ENCODE results near the gene GABBR2.

GABBR2 gene

DNA sequence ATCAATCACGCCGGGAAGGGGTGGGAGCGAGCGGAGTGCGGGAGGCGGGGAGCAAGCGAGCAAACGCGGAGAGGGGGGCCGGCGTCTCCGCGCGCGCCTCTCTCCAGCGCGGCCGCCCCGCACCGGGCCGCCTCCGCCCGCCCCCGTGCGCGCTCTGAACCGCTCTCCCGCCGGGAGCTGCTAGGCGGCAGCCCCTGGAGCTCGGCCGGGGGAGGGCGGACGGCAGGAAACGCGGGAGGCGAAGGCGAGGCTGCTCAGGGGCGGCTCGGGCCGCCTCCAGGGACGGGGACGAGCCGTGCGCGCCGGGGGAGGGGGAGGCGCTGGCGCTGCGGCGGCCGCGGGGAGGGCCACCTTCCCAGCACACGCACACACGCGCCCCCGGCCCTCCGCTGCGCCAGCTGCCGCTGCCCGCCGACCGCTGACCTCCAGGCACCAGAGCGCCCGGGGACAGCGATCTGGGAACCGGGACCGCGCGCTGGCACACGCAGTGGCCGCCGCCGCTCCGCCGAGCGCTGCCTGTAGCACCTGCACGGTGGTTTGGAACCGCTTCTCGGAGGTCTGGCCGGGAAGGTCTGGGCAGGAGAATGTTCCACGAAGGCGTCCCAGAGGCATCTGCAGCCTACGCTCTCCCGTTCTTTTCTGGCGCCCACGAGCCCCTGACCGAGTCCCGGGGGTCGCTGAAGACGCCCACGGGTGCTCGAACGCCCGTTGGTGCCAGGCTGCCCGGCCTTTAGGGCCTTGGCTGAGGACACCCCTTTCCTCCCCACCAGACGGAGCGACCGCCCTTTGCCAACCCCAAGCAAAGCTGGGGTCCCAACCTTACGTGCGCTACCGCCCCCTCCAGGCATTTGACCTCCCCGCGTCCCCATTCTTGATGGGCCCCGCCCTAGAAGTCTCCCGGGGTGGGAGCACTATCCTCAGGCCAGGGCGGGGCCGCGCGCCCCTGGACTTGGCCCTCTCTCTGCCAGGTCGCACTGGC, at the start of gene GABBR2:
Gene GABBR2 (minus strand): TSS at position 3 of the 979 bp plus-strand sequence. CDS start 198 bp downstream, outside the sequence.
- no peak for DNase-seq

- DNase-seq = no peak
Measured at GRCh38 chr9:98755006-98755618, 46.4 kb upstream of the GABBR2 start.

DNA sequence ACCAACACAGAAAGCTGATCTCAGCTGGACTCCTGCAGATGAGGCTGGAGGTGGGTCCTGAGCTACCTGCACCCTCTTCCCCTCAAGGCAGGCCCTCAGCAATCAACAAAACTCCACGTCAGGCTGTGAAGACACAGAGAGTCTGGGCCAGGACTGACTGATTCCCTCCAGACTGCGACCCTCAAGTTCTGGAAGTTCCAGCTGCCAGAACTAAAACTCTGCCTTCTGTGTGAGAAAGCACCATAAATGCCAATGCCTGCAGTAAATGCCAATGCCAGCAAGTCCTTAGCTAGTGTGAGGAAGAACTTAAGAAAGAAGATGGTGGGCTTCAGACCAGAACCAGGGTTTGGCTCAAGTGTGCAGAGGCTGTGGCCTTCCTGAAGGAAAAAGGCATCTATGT, 42.5 kb upstream of the GABBR2 start:
- no peak for DNase-seq

- no peak for DNase-seq
Measured at GRCh38 chr9:98750364-98751060, 41.8 kb upstream of the GABBR2 start.

- DNase-seq = no peak
Measured at GRCh38 chr9:98747476-98747875, 38.7 kb upstream of the GABBR2 start.

DNA sequence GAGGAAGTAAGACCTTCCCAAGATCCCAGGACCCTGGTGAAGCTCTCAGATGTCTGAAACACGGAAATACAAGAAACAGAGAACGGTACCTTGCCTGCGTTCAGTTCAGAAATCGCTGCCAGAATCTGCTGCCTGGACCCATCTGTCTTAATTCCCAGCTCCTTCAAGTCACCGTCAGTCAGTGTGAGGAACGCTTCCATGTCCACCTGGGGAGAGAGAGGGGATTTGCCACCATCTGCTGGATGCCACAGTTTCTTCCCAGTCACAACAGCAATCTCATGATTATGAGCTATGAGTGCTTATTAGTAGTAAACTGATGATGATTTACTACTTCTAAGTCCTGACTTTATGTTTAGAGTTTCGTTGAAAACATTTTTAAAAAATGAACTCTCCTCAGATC, 36.7 kb upstream of the GABBR2 start:
- DNase-seq = no peak

DNA sequence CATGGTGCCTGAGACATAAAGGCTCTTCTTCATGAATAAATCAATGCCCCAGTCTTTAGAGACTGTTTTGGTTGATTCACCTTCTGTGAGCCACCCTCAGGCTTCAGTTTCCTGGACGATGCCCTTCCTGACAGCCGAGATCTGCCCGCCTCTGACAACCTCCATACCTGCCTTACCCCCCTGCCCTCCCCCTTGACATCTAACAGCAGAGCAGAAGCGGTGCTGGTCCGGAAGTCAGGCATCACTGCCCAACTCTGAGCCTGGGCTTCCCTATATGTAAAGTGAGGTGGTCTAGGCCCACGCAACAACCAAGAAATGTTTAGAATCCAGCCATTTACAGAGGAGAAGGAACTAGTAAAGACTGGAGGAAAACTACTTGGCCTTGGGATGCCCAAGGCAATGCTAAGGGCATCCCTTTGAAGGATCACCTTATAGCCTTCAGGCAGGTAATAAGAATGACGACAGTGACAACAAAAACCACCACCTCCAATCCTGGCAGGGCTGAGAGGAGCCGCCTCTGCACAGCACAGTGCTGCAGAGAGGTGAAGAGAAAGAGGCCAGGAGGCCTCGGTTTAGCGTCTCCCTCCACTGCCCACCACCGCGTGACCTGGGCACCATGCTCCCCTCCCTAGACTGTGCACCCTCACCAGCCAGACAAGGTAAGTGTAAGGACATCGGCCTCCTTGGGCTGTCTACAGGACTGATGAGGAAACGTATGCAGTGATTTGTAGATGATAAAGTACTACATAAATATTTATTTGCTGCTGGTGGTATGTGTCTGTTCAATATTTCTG, 35.3 kb upstream of the GABBR2 start:
- DNase-seq = no peak

GRCh38 chr9:98743329-98743728, 34.6 kb upstream of the GABBR2 start:
- no peak for DNase-seq

- no peak for DNase-seq
Measured at GRCh38 chr9:98742325-98743280, 33.9 kb upstream of the GABBR2 start.

GRCh38 chr9:98740226-98740881, 31.6 kb upstream of the GABBR2 start:
- DNase-seq = no peak

DNA sequence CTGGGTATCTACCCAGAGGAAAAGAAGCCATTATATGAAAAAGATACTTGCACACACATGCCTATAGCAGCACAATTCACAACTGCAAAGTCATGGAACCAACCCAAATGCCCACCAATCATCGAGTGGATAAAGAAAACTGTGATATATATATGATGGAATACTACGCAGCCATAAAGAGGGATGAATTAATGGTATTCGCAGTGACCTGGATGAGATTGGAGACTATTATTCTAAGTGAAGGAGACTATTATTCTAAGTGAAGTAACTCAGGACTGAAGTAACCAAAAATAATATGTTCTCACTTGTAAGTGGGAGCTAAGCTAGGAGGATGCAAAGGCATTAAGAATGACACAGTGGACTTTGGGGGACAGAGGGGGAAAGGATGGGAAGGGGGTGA, 30.0 kb upstream of the GABBR2 start:
- DNase-seq = no peak

- DNase-seq = no peak
Measured at GRCh38 chr9:98736226-98736625, 27.5 kb upstream of the GABBR2 start.

GRCh38 chr9:98732801-98733200, 24.1 kb upstream of the GABBR2 start:
- no peak for DNase-seq

GRCh38 chr9:98732091-98732490, 23.4 kb upstream of the GABBR2 start:
- no peak for DNase-seq

DNA sequence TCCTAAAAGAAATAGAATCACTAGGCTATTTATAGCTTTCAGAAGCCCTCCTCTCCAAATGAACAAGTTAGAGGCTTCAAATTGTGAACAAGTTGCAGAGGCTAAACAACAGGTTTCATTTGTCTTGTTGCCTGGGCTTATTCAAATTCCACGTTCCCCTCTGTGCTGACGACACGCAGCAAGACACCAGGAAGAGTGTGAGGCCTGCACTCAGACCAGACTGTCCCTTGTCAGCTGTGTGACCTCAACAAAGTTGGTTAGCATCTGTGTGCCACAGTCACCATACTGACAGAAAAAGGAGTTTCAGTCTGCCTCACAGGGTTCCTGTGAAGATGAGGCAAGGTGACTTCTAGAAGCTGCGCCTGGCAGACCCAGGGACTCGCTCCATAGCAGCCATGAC, 22.1 kb upstream of the GABBR2 start:
- DNase-seq = no peak

DNA sequence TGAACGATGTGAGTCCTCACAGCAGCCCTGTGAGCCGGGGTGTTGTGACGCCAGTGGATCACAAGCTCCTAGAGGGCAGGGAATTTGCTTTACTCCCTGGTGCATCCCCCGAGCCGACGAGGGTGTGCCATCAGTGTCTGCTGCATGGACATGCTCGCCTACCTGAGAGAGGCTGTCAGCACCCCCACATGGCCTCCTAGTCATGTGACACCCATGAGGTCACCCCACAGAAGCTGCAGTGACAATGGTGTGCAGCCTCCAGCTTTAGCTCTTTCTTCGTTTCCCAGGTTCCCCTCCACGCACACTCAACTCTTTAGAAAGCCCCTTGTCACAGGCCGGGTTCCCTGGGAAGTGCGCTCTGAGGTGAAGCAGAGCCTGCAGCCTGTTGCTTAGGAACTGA, 19.8 kb upstream of the GABBR2 start:
- DNase-seq = no peak

GRCh38 chr9:98727428-98727827, 18.7 kb upstream of the GABBR2 start:
- no peak for DNase-seq

- DNase-seq = no peak
Measured at GRCh38 chr9:98726735-98727134, 18.0 kb upstream of the GABBR2 start.

GRCh38 chr9:98724810-98725530, 16.2 kb upstream of the GABBR2 start:
- no peak for DNase-seq

DNA sequence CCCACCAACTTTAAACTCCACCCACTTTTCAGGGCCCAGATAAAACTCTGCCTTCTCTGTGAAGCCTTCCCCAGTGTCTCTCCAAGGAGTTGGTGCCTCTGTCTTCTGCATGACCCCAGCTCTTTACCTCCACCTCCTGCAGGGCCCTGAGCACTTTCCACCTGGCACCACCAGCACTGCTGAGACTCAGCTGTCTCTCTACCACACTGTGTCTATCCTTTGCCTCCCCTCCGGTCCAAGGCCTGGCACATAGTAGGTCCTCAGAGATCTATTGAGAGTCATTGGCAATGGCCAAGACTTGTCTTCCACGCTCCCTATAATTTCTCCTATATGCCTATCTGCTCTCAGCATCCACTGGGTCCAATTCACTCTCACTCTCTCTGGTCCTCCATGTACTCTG, 12.9 kb upstream of the GABBR2 start:
- no peak for DNase-seq
